CD14-positive monocyte (primary cell): ENCODE results near the gene REG1A. TPM values are rescaled to one million over a fixed set of nuclear protein-coding genes. Genes with fewer than 3 reads are reported as not detected.

Experiments used
- DNase-seq, 3 donors: peaks; one replicate each; pipeline ENCODE4 v3.0.0-alpha.2; 2011 to 2022
- H2AFZ ChIP-seq: 2 replicates; pipeline ENCODE4 v1.6.0; 2012; ENCODE audit warnings: mild to moderate bottlenecking, low read depth, low read length, inconsistent platforms; ENCODE audit not compliant: insufficient read depth, poor library complexity, severe bottlenecking
- H3K27ac ChIP-seq, 2 donors: 1 replicate in 1 of 2; 2 replicates in 1 of 2; pipeline ENCODE4 v1.5.1; 2012 to 2013; ENCODE audit warnings: low read length in 2 of 2, control low read depth in 1 of 2, inconsistent platforms in 1 of 2, low read depth in 1 of 2, mild to moderate bottlenecking in 1 of 2
- H3K27me3 ChIP-seq, 2 donors: one replicate each; pipeline versions ENCODE4 v1.6.0 to v1.6.1; 2011 to 2013; ENCODE audit warnings: low read length in 2 of 2; ENCODE audit not compliant: control insufficient read depth in 2 of 2, insufficient read depth in 2 of 2
- H3K36me3 ChIP-seq, 2 donors: replicated peaks in 1 of 2; 1 replicate in 1 of 2; 2 replicates in 1 of 2; pipeline versions ENCODE4 v1.5.1 to v1.6.1; 2012 to 2013; ENCODE audit warnings: low read length in 2 of 2, control low read depth in 1 of 2, inconsistent platforms in 1 of 2, mild to moderate bottlenecking in 1 of 2; ENCODE audit not compliant: insufficient read depth in 2 of 2, control insufficient read depth in 1 of 2
- H3K4me1 ChIP-seq, 2 donors: 1 replicate in 1 of 2; 2 replicates in 1 of 2; pipeline versions ENCODE4 v1.5.1 to v1.6.1; 2012 to 2013; ENCODE audit warnings: low read length in 2 of 2, control low read depth in 1 of 2, inconsistent platforms in 1 of 2, mild to moderate bottlenecking in 1 of 2, moderate library complexity in 1 of 2; ENCODE audit not compliant: insufficient read depth in 2 of 2, control insufficient read depth in 1 of 2
- H3K4me2 ChIP-seq: replicated peaks from 2 replicates; pipeline ENCODE3; 2012; ENCODE audit warnings: low read length, moderate library complexity, mild to moderate bottlenecking; ENCODE audit not compliant: poor library complexity, severe bottlenecking; ENCODE audit errors: extremely low read depth
- H3K4me3 ChIP-seq, 3 experiments: fragments of 200-600 bp in 1 of 3; sonication (generic) in 1 of 3; replicated peaks in 1 of 3; 1 replicate in 2 of 3; 2 replicates in 1 of 3; pipeline ENCODE4 v1.5.1; 2011 to 2013; ENCODE audit warnings: low read length in 3 of 3, mild to moderate bottlenecking in 3 of 3, control low read depth in 2 of 3, low read depth in 2 of 3, inconsistent platforms in 1 of 3, moderate library complexity in 1 of 3
- H3K79me2 ChIP-seq: 2 replicates; pipeline ENCODE4 v1.6.0; 2012; ENCODE audit warnings: mild to moderate bottlenecking, control low read depth, inconsistent platforms, low read length, moderate library complexity; ENCODE audit not compliant: insufficient read depth
- H3K9ac ChIP-seq: 2 replicates; pipeline ENCODE4 v1.6.0; 2017; ENCODE audit warnings: low read length, mild to moderate bottlenecking; ENCODE audit not compliant: insufficient read depth, poor library complexity, severe bottlenecking
- H3K9me3 ChIP-seq, 2 donors: replicated peaks in 1 of 2; 1 replicate in 1 of 2; 2 replicates in 1 of 2; pipeline versions ENCODE4 v1.5.1 to v1.6.1; 2012 to 2013; ENCODE audit warnings: low read length in 2 of 2, control low read depth in 1 of 2; ENCODE audit not compliant: control insufficient read depth in 1 of 2, insufficient read depth in 1 of 2
- H4K20me1 ChIP-seq: 2 replicates; pipeline ENCODE4 v1.6.0; 2012; ENCODE audit warnings: mild to moderate bottlenecking, low read length, control low read depth, moderate library complexity; ENCODE audit not compliant: insufficient read depth
- H3K27ac Mint-ChIP-seq, 7 donors: one replicate each; pipeline ENCODE4 v1.8.0; 2020; ENCODE audit warnings: mild to moderate bottlenecking in 7 of 7, mixed read lengths in 7 of 7, moderate library complexity in 6 of 7, inconsistent platforms in 2 of 7
- H3K27me3 Mint-ChIP-seq, 3 donors: one replicate each; pipeline ENCODE4 v1.8.0; 2021 to 2022; ENCODE audit warnings: low read depth in 3 of 3, mild to moderate bottlenecking in 3 of 3, mixed read lengths in 3 of 3, moderate library complexity in 3 of 3, inconsistent platforms in 1 of 3
- H3K36me3 Mint-ChIP-seq, 2 donors: one replicate each; pipeline ENCODE4 v1.8.0; 2020; ENCODE audit warnings: mixed read lengths in 2 of 2, inconsistent platforms in 1 of 2, mild to moderate bottlenecking in 1 of 2
- H3K4me1 Mint-ChIP-seq: one replicate; pipeline ENCODE4 v1.8.0; 2020; ENCODE audit warnings: mild to moderate bottlenecking, mixed read lengths
- H3K4me3 Mint-ChIP-seq, 2 donors: one replicate each; pipeline ENCODE4 v1.8.0; 2020; ENCODE audit warnings: mild to moderate bottlenecking in 2 of 2, mixed read lengths in 2 of 2, moderate library complexity in 1 of 2
- H3K9me3 Mint-ChIP-seq, 7 donors: one replicate each; pipeline ENCODE4 v1.8.0; 2020 to 2022; ENCODE audit warnings: mixed read lengths in 7 of 7, mild to moderate bottlenecking in 6 of 7, moderate library complexity in 6 of 7, inconsistent platforms in 2 of 7
- WGBS: methylation state at CpG from one replicate; pipeline ENCODE4 v1.1.5; 2013; ENCODE audit warnings: missing lambda C conversion rate; ENCODE audit not compliant: insufficient coverage; 5-methylcytosine and 5-hydroxymethylcytosine counted together
- intact Hi-C, 2 donors: fragments of 100-400 bp; cut with micrococcal nuclease; formaldehyde crosslinking; loops; one replicate each; pipeline versions ENCODE4 v1.15.0 to v1.15.1; 2023
- polyA plus RNA-seq, 3 donors: library from polyadenylated mRNA; depleted of rRNA in 1 of 3; unstranded in 2 of 3; stranded (reverse) in 1 of 3; fragments of 300-500 nt in 2 of 3; fragments of >200 nt in 1 of 3; fragmentation: Illumina TruSeq in 2 of 3; gene quantifications; 1 replicate in 2 of 3; 2 replicates in 1 of 3; pipeline ENCODE4 v1.2.3, GENCODE V29; 2012 to 2021
- TF ChIP-seq, protein P1 (sequence below): fragments of 200-600 bp; IDR thresholded peaks from one replicate; pipeline ENCODE4 v1.8.0; 2022; ENCODE audit warnings: antibody characterized with exemption, mild to moderate bottlenecking

Gene REG1A
- polyA plus RNA-seq, 3 donors = not detected

DNA sequence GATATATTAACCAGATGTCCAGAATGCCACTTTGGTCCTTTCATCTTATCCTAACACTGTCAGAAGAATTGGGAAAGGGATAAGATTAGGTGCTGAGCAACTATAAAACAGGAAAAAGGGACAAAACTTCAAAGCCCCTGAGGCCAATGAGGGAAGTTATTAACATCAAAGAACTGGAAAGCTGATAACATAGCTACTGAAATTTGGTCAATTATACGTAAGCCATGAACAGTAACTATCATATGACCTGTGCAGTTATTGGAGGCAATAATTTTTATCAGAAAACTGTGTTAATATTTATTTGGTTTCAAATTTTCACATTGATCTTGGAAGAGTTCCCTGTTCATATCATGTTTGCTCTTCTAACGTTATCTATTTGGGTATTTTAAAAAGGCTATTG lies 41.8 kb downstream of the REG1A start:
- Mint-ChIP-seq H3K36me3 (no peaks in the 10 kb centered on the region), H3K9me3 (peaks cover 2 to 20% (median 8%) of the 10 kb centered on the region in 7 donors), H3K27ac (no peak overlapping the region), H3K4me1 (no peaks in the 10 kb centered on the region), H3K27me3 (no peaks in the 10 kb centered on the region), H3K4me3 (no peak overlapping the region)
- H3K4me1 ChIP-seq = no peaks in the 10 kb centered on the region
- no peak overlapping the region for H3K4me3 ChIP-seq
- no peak for DNase-seq
- no peak overlapping the region for H2AFZ ChIP-seq
- H3K36me3 ChIP-seq = no peaks in the 10 kb centered on the region
- H3K9ac ChIP-seq = no peak overlapping the region
- H4K20me1 ChIP-seq = no peaks in the 10 kb centered on the region
- H3K9me3 ChIP-seq = peaks cover 0 to 10% of the 10 kb centered on the region in 2 donors
- H3K79me2 ChIP-seq = no peaks in the 10 kb centered on the region
- H3K4me2 ChIP-seq = no peak overlapping the region
- intact Hi-C loops = no loop called here
- H3K27ac ChIP-seq = no peak overlapping the region
- WGBS = no CpG with 5 or more reads among the region's 2 CpGs
- TF ChIP-seq, protein P1, sequence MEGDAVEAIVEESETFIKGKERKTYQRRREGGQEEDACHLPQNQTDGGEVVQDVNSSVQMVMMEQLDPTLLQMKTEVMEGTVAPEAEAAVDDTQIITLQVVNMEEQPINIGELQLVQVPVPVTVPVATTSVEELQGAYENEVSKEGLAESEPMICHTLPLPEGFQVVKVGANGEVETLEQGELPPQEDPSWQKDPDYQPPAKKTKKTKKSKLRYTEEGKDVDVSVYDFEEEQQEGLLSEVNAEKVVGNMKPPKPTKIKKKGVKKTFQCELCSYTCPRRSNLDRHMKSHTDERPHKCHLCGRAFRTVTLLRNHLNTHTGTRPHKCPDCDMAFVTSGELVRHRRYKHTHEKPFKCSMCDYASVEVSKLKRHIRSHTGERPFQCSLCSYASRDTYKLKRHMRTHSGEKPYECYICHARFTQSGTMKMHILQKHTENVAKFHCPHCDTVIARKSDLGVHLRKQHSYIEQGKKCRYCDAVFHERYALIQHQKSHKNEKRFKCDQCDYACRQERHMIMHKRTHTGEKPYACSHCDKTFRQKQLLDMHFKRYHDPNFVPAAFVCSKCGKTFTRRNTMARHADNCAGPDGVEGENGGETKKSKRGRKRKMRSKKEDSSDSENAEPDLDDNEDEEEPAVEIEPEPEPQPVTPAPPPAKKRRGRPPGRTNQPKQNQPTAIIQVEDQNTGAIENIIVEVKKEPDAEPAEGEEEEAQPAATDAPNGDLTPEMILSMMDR = no peak
- no peaks in the 10 kb centered on the region for H3K27me3 ChIP-seq

DNA sequence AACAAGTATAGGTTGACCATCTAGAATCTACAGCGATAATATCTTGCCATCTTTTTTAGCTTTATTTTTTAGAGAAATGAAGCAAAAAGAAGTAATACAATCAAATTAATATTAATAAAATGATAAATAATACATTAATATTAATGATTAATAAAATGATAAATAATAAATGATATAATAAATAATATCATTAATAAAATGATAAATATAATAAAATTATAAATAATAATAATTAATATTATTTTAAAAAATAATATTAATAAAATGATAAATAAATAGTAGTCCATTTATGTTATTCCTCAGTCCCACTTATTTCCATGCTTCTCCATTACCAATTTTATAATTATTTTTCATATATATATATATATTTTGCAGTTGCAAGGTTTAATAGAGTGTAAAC lies 42.5 kb downstream of the REG1A start:
- Histone ChIP-seq H2AFZ (no peak overlapping the region), H3K4me3 (no peak overlapping the region), H3K9ac (no peak overlapping the region), H3K4me2 (no peak overlapping the region), H3K4me1 (no peaks in the 10 kb centered on the region), H3K9me3 (peaks cover 0 to 10% of the 10 kb centered on the region in 2 donors), H3K27ac (no peak overlapping the region), H3K27me3 (no peaks in the 10 kb centered on the region), H3K79me2 (no peaks in the 10 kb centered on the region), H3K36me3 (no peaks in the 10 kb centered on the region), H4K20me1 (no peaks in the 10 kb centered on the region)
- H3K27ac Mint-ChIP-seq = no peak overlapping the region
- peaks cover 2 to 23% (median 8%) of the 10 kb centered on the region in 7 donors for H3K9me3 Mint-ChIP-seq
- no peaks in the 10 kb centered on the region for H3K4me1 Mint-ChIP-seq
- H3K36me3 Mint-ChIP-seq = no peaks in the 10 kb centered on the region
- intact Hi-C loops = no loop called here
- H3K4me3 Mint-ChIP-seq = no peak overlapping the region
- WGBS = no CpG with 5 or more reads among the region's 1 CpG
- no peak for DNase-seq
- TF ChIP-seq, protein P1 = no peak
- no peaks in the 10 kb centered on the region for H3K27me3 Mint-ChIP-seq
